Spinal cord (tissue), 10 donors: Measurements from ENCODE around the gene SMG6. TPM values are rescaled to one million over a fixed set of nuclear protein-coding genes. Genes with fewer than 3 reads are reported as not detected.

Experiments used
- DNase-seq, 6 donors: peaks; one replicate each; pipeline versions ENCODE4 v3.0.0 to v3.0.0-alpha.2; 2013 to 2015; ENCODE audit warnings: low spot score in 6 of 6, low read depth in 4 of 6
- H3K27ac ChIP-seq: one replicate; pipeline ENCODE4 v1.5.1; 2013; ENCODE audit warnings: low read depth, low read length, control low read depth
- H3K27me3 ChIP-seq: one replicate; pipeline ENCODE4 v1.6.1; 2013; ENCODE audit warnings: low read length; ENCODE audit not compliant: control insufficient read depth, insufficient read depth
- H3K36me3 ChIP-seq: one replicate; pipeline ENCODE4 v1.6.1; 2013; ENCODE audit warnings: low read length; ENCODE audit not compliant: control insufficient read depth, insufficient read depth
- H3K4me1 ChIP-seq: one replicate; pipeline ENCODE4 v1.6.1; 2013; ENCODE audit warnings: low read length; ENCODE audit not compliant: control insufficient read depth, insufficient read depth
- H3K4me3 ChIP-seq: one replicate; pipeline ENCODE4 v1.5.1; 2013; ENCODE audit warnings: low read depth, low read length, control low read depth
- H3K9me3 ChIP-seq: one replicate; pipeline ENCODE4 v1.6.1; 2013; ENCODE audit warnings: low read length; ENCODE audit not compliant: control insufficient read depth, insufficient read depth
- WGBS: methylation state at CpG from one replicate; pipeline ENCODE4 v1.1.5; 2013; ENCODE audit warnings: missing lambda C conversion rate; ENCODE audit not compliant: insufficient coverage; 5-methylcytosine and 5-hydroxymethylcytosine counted together
- polyA plus RNA-seq, 2 donors: library from polyadenylated mRNA; unstranded; fragments of 120-200 nt; gene quantifications; one replicate each; pipeline ENCODE4 v1.2.1, GENCODE V29; 2013; ENCODE audit not compliant: insufficient read length in 2 of 2
- total RNA-seq, 2 donors: library from RNA; depleted of rRNA in 1 of 2; stranded (reverse); fragments of 120-200 nt in 1 of 2; fragments of >200 nt in 1 of 2; gene quantifications; one replicate each; pipeline versions ENCODE4 v1.2.3 to v1.2.4, GENCODE V29; 2013 to 2014
- donor health status: healthy.

SMG6 gene
- total and polyA plus RNA-seq, 4 donors = 26.4 to 46.3 (median 37.3) TPM

DNA sequence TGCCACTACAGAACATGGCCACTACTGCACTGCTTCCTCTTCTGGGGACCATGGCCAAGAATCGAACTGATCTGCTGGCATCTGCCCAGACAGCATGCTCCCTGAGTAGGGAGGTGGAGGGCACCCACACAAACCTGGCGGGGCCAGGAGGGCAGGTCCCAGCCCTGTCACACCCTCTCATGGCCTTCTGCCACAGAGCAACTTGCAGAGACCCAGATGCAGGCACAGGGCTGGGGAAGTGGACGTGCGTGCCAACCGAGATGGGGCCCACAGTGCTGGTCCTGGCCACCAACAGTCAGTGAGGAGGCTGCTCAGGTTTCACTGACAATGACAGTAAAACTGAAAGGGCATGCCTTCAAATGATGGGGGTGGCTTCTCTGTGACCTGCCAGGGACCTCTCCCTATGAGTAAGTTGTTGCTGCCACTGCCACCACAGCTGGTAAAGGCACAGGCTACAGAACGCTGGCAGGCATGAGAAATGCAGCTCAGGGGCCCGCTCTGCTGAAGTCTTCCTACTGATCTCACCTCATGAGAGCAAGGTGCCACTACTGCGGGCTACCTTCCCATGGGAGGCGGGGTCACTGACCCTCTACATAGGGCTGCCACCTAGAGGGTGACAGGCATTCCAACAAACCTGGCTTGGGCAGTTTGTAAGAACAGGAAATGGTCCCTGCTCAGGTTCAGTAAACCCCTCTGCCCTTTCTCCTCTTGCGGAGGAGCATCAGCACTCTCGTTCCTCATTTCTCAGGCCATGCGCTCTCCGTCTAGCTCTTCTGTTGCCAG is 233.2 kb downstream of the SMG6 start:
- no peak overlapping the region for H3K4me3 ChIP-seq
- H3K36me3 ChIP-seq = peaks cover 65% of the 10 kb centered on the region
- peaks cover 62% of the 10 kb centered on the region for H3K4me1 ChIP-seq
- no peaks in the 10 kb centered on the region for H3K9me3 ChIP-seq
- DNase-seq = no peak
- 73% methylated on average over 13 of the region's 13 CpGs for WGBS
- H3K27ac ChIP-seq = peak overlapping the region; percentile 65
- H3K27me3 ChIP-seq = no peaks in the 10 kb centered on the region

DNA sequence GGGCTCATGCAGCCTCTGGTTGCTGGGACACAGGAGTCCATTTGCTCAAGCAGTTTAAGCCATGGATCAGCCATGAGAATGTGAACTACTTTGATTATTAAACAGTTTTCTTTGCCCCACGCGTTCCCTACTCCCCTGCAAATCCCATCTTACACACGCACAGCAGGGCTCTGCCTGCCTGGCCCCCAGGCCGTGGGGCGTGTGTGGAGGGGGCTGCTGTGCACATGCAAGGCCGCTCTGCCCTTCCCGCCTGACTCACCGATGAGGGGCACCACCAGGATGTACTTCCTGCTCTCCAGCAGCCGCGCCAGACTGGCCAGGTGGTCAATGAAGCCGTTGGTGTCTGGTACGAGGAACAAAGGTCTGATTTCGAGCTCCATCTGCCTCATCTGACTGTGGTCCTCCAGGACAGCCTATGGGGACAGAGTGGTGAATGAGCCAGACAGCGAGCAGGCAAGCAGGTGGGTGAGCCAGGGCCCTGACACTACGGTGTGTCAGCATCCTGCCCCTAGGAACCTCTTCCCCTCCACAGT is 235.0 kb downstream of the SMG6 start:
- 50% methylated on average over 11 of the region's 15 CpGs for WGBS

GRCh38 chr17:2068031-2068518 is 235.5 kb downstream of the SMG6 start:
- WGBS = 61% methylated on average over 5 of the region's 6 CpGs
- H3K36me3 ChIP-seq = peaks cover 79% of the 10 kb centered on the region
- H3K27ac ChIP-seq = peak overlapping the region; percentile 88

More for the DNA sequence above, 235.0 kb downstream of the SMG6 start:
- Histone ChIP-seq H3K9me3 (no peaks in the 10 kb centered on the region), H3K4me3 (no peak overlapping the region), H3K27ac (peak overlapping the region; percentile 88), H3K4me1 (peaks cover 69% of the 10 kb centered on the region), H3K36me3 (peaks cover 75% of the 10 kb centered on the region), H3K27me3 (no peaks in the 10 kb centered on the region)
- DNase-seq = peak in 1 of 6 donors; percentile 38

DNA sequence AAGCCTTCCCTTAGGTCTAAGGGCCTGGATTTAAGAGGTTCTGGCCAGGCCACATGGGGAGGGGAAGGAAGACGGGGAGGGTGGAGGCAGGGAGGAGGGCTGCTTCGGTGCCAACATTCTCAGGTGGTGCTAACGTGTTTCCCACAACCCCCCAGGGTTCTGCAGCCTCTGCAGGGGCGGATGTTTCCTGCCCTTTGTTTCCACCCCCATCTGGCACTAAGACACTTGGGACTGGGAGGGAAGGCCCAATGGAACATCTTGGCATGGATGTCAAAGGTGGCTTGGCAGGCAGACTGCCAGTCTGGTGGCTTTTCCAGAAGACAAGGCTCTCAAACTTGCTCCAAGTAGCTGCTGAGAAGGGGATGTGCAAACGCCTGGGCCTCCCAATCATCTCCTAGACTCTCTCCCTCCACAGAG is 236.0 kb downstream of the SMG6 start:
- Histone ChIP-seq H3K36me3 (peaks cover 83% of the 10 kb centered on the region), H3K4me1 (peaks cover 79% of the 10 kb centered on the region), H3K27ac (peak overlapping the region; percentile 88), H3K9me3 (no peaks in the 10 kb centered on the region), H3K4me3 (no peak overlapping the region), H3K27me3 (no peaks in the 10 kb centered on the region)
- peak in 1 of 6 donors; percentile 31 for DNase-seq
- 88% methylated on average over 2 of the region's 5 CpGs for WGBS

More at GRCh38 chr17:2068031-2068518, 235.5 kb downstream of the SMG6 start:
- no peak for DNase-seq
- Histone ChIP-seq H3K4me3 (no peak overlapping the region), H3K4me1 (peaks cover 74% of the 10 kb centered on the region), H3K27me3 (no peaks in the 10 kb centered on the region), H3K9me3 (no peaks in the 10 kb centered on the region)

DNA sequence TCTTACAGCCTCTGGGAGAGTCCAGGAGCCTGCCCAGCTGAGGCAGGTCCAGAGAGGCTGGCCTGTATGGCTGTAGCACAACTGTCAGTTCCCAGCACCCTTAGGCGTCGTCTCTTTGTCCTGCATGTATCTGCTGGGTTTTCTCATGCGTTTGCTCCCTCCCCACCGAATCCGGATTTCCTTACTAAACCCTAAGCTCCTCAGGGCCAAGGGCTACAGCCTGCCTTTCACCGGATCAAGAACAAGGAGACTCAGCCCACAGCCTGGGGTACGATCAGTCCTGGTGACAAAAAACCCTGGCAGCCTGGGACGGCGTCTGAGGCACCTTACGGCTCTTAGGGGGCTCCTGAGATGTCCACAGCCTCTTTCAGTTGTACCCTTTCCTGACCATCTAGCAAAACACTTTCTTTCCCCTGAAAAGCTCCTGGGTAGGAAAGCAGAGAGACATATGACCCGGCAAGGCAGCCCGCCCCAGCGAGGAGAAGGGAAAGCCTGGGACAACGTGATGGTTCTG is 236.5 kb downstream of the SMG6 start:
- H3K4me3 ChIP-seq = no peak overlapping the region
- H3K36me3 ChIP-seq = peaks cover 83% of the 10 kb centered on the region
- DNase-seq = peak in 1 of 6 donors; percentile 25
- H3K4me1 ChIP-seq = peaks cover 82% of the 10 kb centered on the region
- H3K27ac ChIP-seq = peak overlapping the region; percentile 88
- no peaks in the 10 kb centered on the region for H3K9me3 ChIP-seq
- H3K27me3 ChIP-seq = no peaks in the 10 kb centered on the region
- 70% methylated on average over 11 of the region's 14 CpGs for WGBS

- Histone ChIP-seq H3K27me3 (peaks cover 9% of the 10 kb centered on the region), H3K27ac (peak overlapping the region; percentile 88), H3K9me3 (no peaks in the 10 kb centered on the region), H3K36me3 (peaks cover 83% of the 10 kb centered on the region), H3K4me1 (peaks cover 80% of the 10 kb centered on the region), H3K4me3 (no peak overlapping the region)
- no peak for DNase-seq
- WGBS = 96% methylated on average over 8 of the region's 10 CpGs
These were observed 237.6 kb downstream of the SMG6 start for GRCh38 chr17:2065949-2066400.

DNA sequence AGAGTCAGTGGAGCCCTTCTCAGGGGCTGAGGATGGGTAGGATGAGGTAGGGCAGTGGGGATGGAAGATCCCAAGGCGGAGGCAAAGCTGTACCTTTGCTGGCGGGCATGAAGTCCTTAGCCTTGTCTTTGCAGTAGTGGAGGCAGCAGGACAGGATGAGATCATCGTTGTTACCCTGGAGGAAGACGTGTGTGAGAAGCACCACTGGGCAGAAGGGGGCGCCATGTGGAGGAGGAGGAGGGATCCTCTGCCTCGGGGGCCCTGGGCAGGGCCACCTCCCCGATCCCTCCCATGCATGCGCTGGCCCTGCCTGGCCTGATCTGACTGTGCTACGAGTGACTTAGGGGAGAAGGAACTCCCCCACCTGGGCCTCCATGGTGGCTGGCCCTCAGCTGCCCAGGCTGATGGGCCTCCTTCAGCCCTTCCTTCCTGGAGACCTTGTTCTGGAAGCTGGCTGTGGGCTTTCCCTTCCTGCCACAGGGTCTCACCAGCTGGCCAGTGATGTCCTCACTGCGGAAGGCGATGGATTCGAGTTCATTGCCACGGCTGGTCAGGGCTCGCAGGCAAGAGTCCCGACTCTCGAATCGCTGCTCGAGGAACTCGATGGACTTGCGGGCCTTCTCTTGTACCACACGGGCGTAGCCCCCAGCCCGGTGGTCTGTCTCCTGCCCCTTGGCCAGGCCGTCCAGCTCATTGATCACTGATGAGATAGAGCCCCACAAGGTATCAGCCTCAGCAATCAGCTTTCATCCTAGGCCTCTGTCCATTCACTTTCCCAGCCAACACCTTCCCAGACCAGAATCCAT is 238.4 kb downstream of the SMG6 start:
- H3K4me1 ChIP-seq = peaks cover 80% of the 10 kb centered on the region
- DNase-seq = peak in 1 of 6 donors; percentile 24
- peaks cover 17% of the 10 kb centered on the region for H3K27me3 ChIP-seq
- peak overlapping the region; percentile 88 for H3K27ac ChIP-seq
- H3K36me3 ChIP-seq = peaks cover 83% of the 10 kb centered on the region
- 84% methylated on average over 23 of the region's 24 CpGs for WGBS
- no peaks in the 10 kb centered on the region for H3K9me3 ChIP-seq
- H3K4me3 ChIP-seq = no peak overlapping the region

DNA sequence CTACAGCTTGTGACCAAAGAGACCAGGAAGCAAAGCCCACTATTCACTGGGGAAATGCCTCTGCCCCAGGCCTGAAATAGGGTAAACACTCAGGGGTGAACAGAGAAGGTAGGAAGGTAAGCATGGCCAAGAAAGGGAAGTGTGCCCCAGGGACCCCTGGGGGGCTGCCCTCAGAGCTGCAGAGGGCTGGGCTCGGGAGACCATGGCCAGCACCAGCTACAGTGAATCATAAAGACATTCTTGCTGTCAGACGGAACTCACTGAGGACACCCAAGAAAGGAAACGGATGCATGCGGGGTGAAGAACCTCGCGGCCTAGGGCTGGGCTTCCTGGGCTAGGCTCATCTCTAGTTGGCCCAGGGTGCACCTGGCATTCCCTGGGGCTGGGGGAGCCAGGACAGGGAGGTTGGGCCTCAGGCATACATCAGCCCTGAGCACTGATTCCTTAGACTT is 239.0 kb downstream of the SMG6 start:
- H3K4me3 ChIP-seq = no peak overlapping the region
- no peaks in the 10 kb centered on the region for H3K9me3 ChIP-seq
- no peak for DNase-seq
- H3K4me1 ChIP-seq = peaks cover 81% of the 10 kb centered on the region
- H3K27ac ChIP-seq = peak overlapping the region; percentile 88
- peaks cover 85% of the 10 kb centered on the region for H3K36me3 ChIP-seq
- H3K27me3 ChIP-seq = peaks cover 24% of the 10 kb centered on the region
- 90% methylated on average over 6 of the region's 6 CpGs for WGBS

- Histone ChIP-seq H3K4me3 (no peak overlapping the region), H3K36me3 (peaks cover 85% of the 10 kb centered on the region), H3K4me1 (peaks cover 86% of the 10 kb centered on the region), H3K27ac (peak overlapping the region; percentile 88), H3K9me3 (no peaks in the 10 kb centered on the region), H3K27me3 (peaks cover 28% of the 10 kb centered on the region)
- WGBS = 86% methylated on average over 4 of the region's 5 CpGs
- no peak for DNase-seq
These were observed 239.5 kb downstream of the SMG6 start for GRCh38 chr17:2064147-2064489.
